HUES64 (cell line): ENCODE results near the gene ANKRD18A.

Experiments used
- H3K27ac ChIP-seq: 2 replicates; pipeline ENCODE4 v1.7.0; 2013; ENCODE audit warnings: low read depth, low read length, inconsistent platforms
- H3K27me3 ChIP-seq: 2 replicates; pipeline ENCODE4 v1.6.1; 2013; ENCODE audit warnings: mild to moderate bottlenecking, low read length; ENCODE audit not compliant: insufficient read depth
- H3K36me3 ChIP-seq: 2 replicates; pipeline ENCODE4 v1.6.1; 2013; ENCODE audit warnings: mild to moderate bottlenecking, low read length; ENCODE audit not compliant: insufficient read depth
- H3K4me1 ChIP-seq: 2 replicates; pipeline ENCODE4 v1.6.1; 2013; ENCODE audit warnings: mild to moderate bottlenecking, low read length, moderate library complexity; ENCODE audit not compliant: insufficient read depth
- H3K4me3 ChIP-seq: 2 replicates; pipeline ENCODE4 v1.5.1; 2013; ENCODE audit warnings: mild to moderate bottlenecking, low read length, moderate library complexity
- H3K9ac ChIP-seq: 2 replicates; pipeline ENCODE4 v1.6.1; 2013; ENCODE audit warnings: mild to moderate bottlenecking, low read depth, low read length
- H3K9me3 ChIP-seq: 2 replicates; pipeline ENCODE4 v1.6.1; 2013; ENCODE audit warnings: low read depth, low read length; ENCODE audit not compliant: insufficient read depth
- WGBS: fragments of 150-250, 120-280 bp; methylation state at CpG from one replicate; pipeline ENCODE4 v1.1.7; 2013; ENCODE audit warnings: missing lambda C conversion rate; 5-methylcytosine and 5-hydroxymethylcytosine counted together

The ANKRD18A gene

GRCh38 chr9:38644601-38645000 lies 24.2 kb upstream of the ANKRD18A start:
- no peak overlapping the region for H3K9ac ChIP-seq
- H3K27ac ChIP-seq = no peak overlapping the region
- peaks cover 10% of the 10 kb centered on the region; the same call in 1 of the 2 replicates for H3K4me1 ChIP-seq
- no peak overlapping the region for H3K4me3 ChIP-seq
- no peaks in the 10 kb centered on the region for H3K9me3 ChIP-seq
- 50% methylated on average over 2 of the region's 2 CpGs for WGBS
- no peaks in the 10 kb centered on the region for H3K27me3 ChIP-seq
- H3K36me3 ChIP-seq = no peaks in the 10 kb centered on the region

GRCh38 chr9:38643815-38644173 lies 23.4 kb upstream of the ANKRD18A start:
- Histone ChIP-seq H3K9ac (no peak overlapping the region), H3K4me3 (no peak overlapping the region), H3K36me3 (no peaks in the 10 kb centered on the region), H3K4me1 (peaks cover 10% of the 10 kb centered on the region; the same call in 1 of the 2 replicates), H3K27me3 (no peaks in the 10 kb centered on the region), H3K27ac (no peak overlapping the region), H3K9me3 (no peaks in the 10 kb centered on the region)
- 95% methylated on average over 3 of the region's 3 CpGs for WGBS

- H3K36me3 ChIP-seq = no peaks in the 10 kb centered on the region
- H3K4me3 ChIP-seq = no peak overlapping the region
- no peaks in the 10 kb centered on the region for H3K27me3 ChIP-seq
- WGBS = 94% methylated on average over 18 of the region's 18 CpGs
- no peak overlapping the region for H3K27ac ChIP-seq
- no peak overlapping the region for H3K9ac ChIP-seq
- peaks cover 10% of the 10 kb centered on the region; the same call in 1 of the 2 replicates for H3K4me1 ChIP-seq
- H3K9me3 ChIP-seq = no peaks in the 10 kb centered on the region
Observed at GRCh38 chr9:38642951-38643814, 22.8 kb upstream of the ANKRD18A start.

- no peaks in the 10 kb centered on the region for H3K27me3 ChIP-seq
- H3K9ac ChIP-seq = no peak overlapping the region
- WGBS = 76% methylated on average over 12 of the region's 12 CpGs
- no peak overlapping the region for H3K27ac ChIP-seq
- H3K4me3 ChIP-seq = no peak overlapping the region
- H3K9me3 ChIP-seq = no peaks in the 10 kb centered on the region
- no peaks in the 10 kb centered on the region for H3K36me3 ChIP-seq
- peaks cover 10% of the 10 kb centered on the region; the same call in 1 of the 2 replicates for H3K4me1 ChIP-seq
Observed at GRCh38 chr9:38641985-38642864, 21.8 kb upstream of the ANKRD18A start.

- Histone ChIP-seq H3K9me3 (no peaks in the 10 kb centered on the region), H3K4me1 (peaks cover 10% of the 10 kb centered on the region; the same call in 1 of the 2 replicates), H3K27ac (no peak overlapping the region), H3K9ac (no peak overlapping the region), H3K4me3 (no peak overlapping the region), H3K27me3 (no peaks in the 10 kb centered on the region), H3K36me3 (no peaks in the 10 kb centered on the region)
- 93% methylated on average over 8 of the region's 9 CpGs for WGBS
Observed at GRCh38 chr9:38641142-38641541, 20.7 kb upstream of the ANKRD18A start.

- Histone ChIP-seq H3K9ac (no peak overlapping the region), H3K27ac (no peak overlapping the region), H3K4me1 (peaks cover 10% of the 10 kb centered on the region; the same call in 1 of the 2 replicates), H3K9me3 (no peaks in the 10 kb centered on the region), H3K27me3 (no peaks in the 10 kb centered on the region), H3K36me3 (no peaks in the 10 kb centered on the region), H3K4me3 (no peak overlapping the region)
- whole genome bisulfite sequencing = 91% methylated on average over 6 of the region's 6 CpGs
Observed at GRCh38 chr9:38639577-38639940, 19.2 kb upstream of the ANKRD18A start.

- Histone ChIP-seq H3K27ac (no peak overlapping the region), H3K4me3 (no peak overlapping the region), H3K9ac (no peak overlapping the region), H3K9me3 (no peaks in the 10 kb centered on the region), H3K4me1 (peaks cover 10% of the 10 kb centered on the region; the same call in 1 of the 2 replicates), H3K36me3 (no peaks in the 10 kb centered on the region), H3K27me3 (no peaks in the 10 kb centered on the region)
- WGBS = 93% methylated on average over 6 of the region's 6 CpGs
Observed at GRCh38 chr9:38638881-38639576, 18.6 kb upstream of the ANKRD18A start.

- WGBS = 98% methylated on average over 3 of the region's 3 CpGs
- no peaks in the 10 kb centered on the region for H3K4me1 ChIP-seq
- H3K27ac ChIP-seq = no peak overlapping the region
- H3K27me3 ChIP-seq = no peaks in the 10 kb centered on the region
- H3K4me3 ChIP-seq = no peak overlapping the region
- H3K9me3 ChIP-seq = no peaks in the 10 kb centered on the region
- no peaks in the 10 kb centered on the region for H3K36me3 ChIP-seq
- no peak overlapping the region for H3K9ac ChIP-seq
Observed at GRCh38 chr9:38634315-38634714, 13.9 kb upstream of the ANKRD18A start.

- Histone ChIP-seq H3K27me3 (0 out of 2 replicates have a peak, but pooled peaks cover 1% of the 10 kb centered on the region), H3K9me3 (peaks cover 2% of the 10 kb centered on the region), H3K27ac (no peak overlapping the region), H3K4me1 (no peaks in the 10 kb centered on the region), H3K4me3 (no peak overlapping the region), H3K36me3 (no peaks in the 10 kb centered on the region), H3K9ac (no peak overlapping the region)
- 91% methylated on average over 4 of the region's 4 CpGs for WGBS
Observed at GRCh38 chr9:38629511-38629910, 9.1 kb upstream of the ANKRD18A start.

GRCh38 chr9:38626006-38626405 lies 5.6 kb upstream of the ANKRD18A start:
- Histone ChIP-seq H3K27ac (no peak overlapping the region), H3K27me3 (peaks cover 34% of the 10 kb centered on the region), H3K36me3 (no peaks in the 10 kb centered on the region), H3K4me3 (no peak overlapping the region), H3K4me1 (no peaks in the 10 kb centered on the region; the same call in 1 of the 2 replicates), H3K9me3 (peaks cover 12% of the 10 kb centered on the region), H3K9ac (no peak overlapping the region)
- WGBS = 96% methylated on average over 2 of the region's 2 CpGs
